Activated T-helper 9 cell treated with anti-CD3 and anti-CD28 coated beads, Interleukin-2, amount 50 U/mL, for 16 hours (primary cell): Measurements from ENCODE around the gene FAM53C.

Source experiments
- DNase-seq: peaks from one replicate; pipeline ENCODE4 v3.0.0-alpha.2; 2020; ENCODE audit warnings: low read depth

Gene FAM53C

GRCh38 chr5:138391859-138392386 lies 53.9 kb downstream of the FAM53C start:
- DNase-seq = no peak
